Parathyroid adenoma (tissue), 2 donors: ENCODE data around the gene HMGCS2.

Source experiments
- H2AFZ ChIP-seq: fragments of 300-600 bp; sonication (generic); one replicate; pipeline ENCODE4 v1.7.0; 2017; ENCODE audit warnings: antibody characterized with exemption, mild to moderate bottlenecking
- H3K27ac ChIP-seq: fragments of 300-600 bp; sonication (generic); one replicate; pipeline ENCODE4 v1.7.0; 2017
- H3K27me3 ChIP-seq: fragments of 300-600 bp; sonication (generic); one replicate; pipeline ENCODE4 v1.7.0; 2017; ENCODE audit warnings: low read length; ENCODE audit not compliant: control insufficient read depth, insufficient read depth
- H3K36me3 ChIP-seq: fragments of 300-600 bp; sonication (generic); one replicate; pipeline ENCODE4 v1.7.0; 2017; ENCODE audit warnings: low read length; ENCODE audit not compliant: control insufficient read depth, insufficient read depth
- H3K4me1 ChIP-seq: fragments of 300-600 bp; sonication (generic); one replicate; pipeline ENCODE4 v1.7.0; 2017; ENCODE audit warnings: control low read depth
- H3K4me2 ChIP-seq: fragments of 300-600 bp; sonication (generic); one replicate; pipeline ENCODE4 v1.7.0; 2017; ENCODE audit warnings: low read length
- H3K4me3 ChIP-seq: fragments of 300-600 bp; sonication (generic); one replicate; pipeline ENCODE4 v1.7.0; 2017; ENCODE audit warnings: low read depth, low read length
- H3K79me2 ChIP-seq: fragments of 300-600 bp; sonication (generic); one replicate; pipeline ENCODE4 v1.7.0; 2017; ENCODE audit warnings: control low read depth
- H3K9ac ChIP-seq: fragments of 300-600 bp; sonication (generic); one replicate; pipeline ENCODE4 v1.7.0; 2017; ENCODE audit warnings: mild to moderate bottlenecking
- H3K9me3 ChIP-seq: fragments of 300-600 bp; sonication (generic); one replicate; pipeline ENCODE4 v1.7.0; 2017; ENCODE audit warnings: low read length; ENCODE audit not compliant: control insufficient read depth
- CTCF ChIP-seq: fragments of 300-600 bp; sonication (generic); IDR thresholded peaks from one replicate; pipeline ENCODE4 v1.7.0; 2017; ENCODE audit warnings: antibody characterized with exemption, mild to moderate bottlenecking
- donor health status: primary hyperparathyroidism.

HMGCS2 gene

GRCh38 chr1:119732465-119733168 is 36.1 kb downstream of the HMGCS2 start:
- no peaks in the 10 kb centered on the region for H3K79me2 ChIP-seq
- no peak overlapping the region for H3K9ac ChIP-seq
- H3K4me2 ChIP-seq = peak overlapping the region; percentile 54
- H3K27me3 ChIP-seq = no peaks in the 10 kb centered on the region
- H3K36me3 ChIP-seq = no peaks in the 10 kb centered on the region
- H3K9me3 ChIP-seq = no peaks in the 10 kb centered on the region
- no peak overlapping the region for H2AFZ ChIP-seq
- H3K4me1 ChIP-seq = peaks cover 26% of the 10 kb centered on the region
- H3K27ac ChIP-seq = peak overlapping the region; percentile 86
- no peak for TF ChIP-seq CTCF
- H3K4me3 ChIP-seq = no peak overlapping the region

- Histone ChIP-seq H3K9ac (no peak overlapping the region), H3K27ac (peak overlapping the region; percentile 86), H3K4me1 (peaks cover 23% of the 10 kb centered on the region)
Observed at GRCh38 chr1:119731741-119732430, 36.8 kb downstream of the HMGCS2 start.

GRCh38 chr1:119731060-119731459 is 37.6 kb downstream of the HMGCS2 start:
- Histone ChIP-seq H3K4me1 (peaks cover 21% of the 10 kb centered on the region), H3K27ac (peak overlapping the region; percentile 86), H3K79me2 (no peaks in the 10 kb centered on the region), H2AFZ (no peak overlapping the region), H3K9ac (no peak overlapping the region), H3K36me3 (no peaks in the 10 kb centered on the region), H3K4me3 (no peak overlapping the region), H3K4me2 (no peak overlapping the region), H3K27me3 (no peaks in the 10 kb centered on the region), H3K9me3 (no peaks in the 10 kb centered on the region)
- no peak for TF ChIP-seq CTCF

More at GRCh38 chr1:119731741-119732430, 36.8 kb downstream of the HMGCS2 start:
- H2AFZ ChIP-seq = peak overlapping the region; percentile 22
- H3K4me2 ChIP-seq = peak overlapping the region; percentile 54
- no peak for TF ChIP-seq CTCF
- H3K9me3 ChIP-seq = no peaks in the 10 kb centered on the region
- H3K79me2 ChIP-seq = no peaks in the 10 kb centered on the region
- H3K36me3 ChIP-seq = no peaks in the 10 kb centered on the region
- H3K27me3 ChIP-seq = no peaks in the 10 kb centered on the region
- H3K4me3 ChIP-seq = no peak overlapping the region

GRCh38 chr1:119729044-119729443 is 39.7 kb downstream of the HMGCS2 start:
- peaks cover 21% of the 10 kb centered on the region for H3K4me1 ChIP-seq
- no peaks in the 10 kb centered on the region for H3K79me2 ChIP-seq
- no peak overlapping the region for H3K4me3 ChIP-seq
- no peak overlapping the region for H3K9ac ChIP-seq
- H3K9me3 ChIP-seq = no peaks in the 10 kb centered on the region
- no peaks in the 10 kb centered on the region for H3K36me3 ChIP-seq
- H2AFZ ChIP-seq = no peak overlapping the region
- no peaks in the 10 kb centered on the region for H3K27me3 ChIP-seq
- H3K27ac ChIP-seq = no peak overlapping the region
- no peak for TF ChIP-seq CTCF
- no peak overlapping the region for H3K4me2 ChIP-seq
